A673 (cell line): ENCODE results near the gene EGLN2. TPM values are rescaled to one million over a fixed set of nuclear protein-coding genes. Genes with fewer than 3 reads are reported as not detected.

Experiments
- BruUV-seq: library from RNA; stranded (reverse); fragments of 400-500 nt; replicated peaks from 2 replicates; lab custom pipeline; 2021; lab: Mats Ljungman, UMichigan
- CTCF ChIA-PET: fragments of 300-600 bp; sonication (Branson Sonifier 250); formaldehyde crosslinking; loops from one replicate; lab custom pipeline; 2022; ENCODE audit warnings: antibody characterized with exemption; lab: Charles Lee
- POLR2A ChIA-PET: fragments of 300-600 bp; sonication (Branson Sonifier 250); formaldehyde crosslinking; loops from one replicate; lab custom pipeline; 2022; ENCODE audit warnings: antibody characterized with exemption; ENCODE audit not compliant: low non-redundant PET; lab: Charles Lee
- DNase-seq: peaks from one replicate; pipeline ENCODE4 v3.0.0-alpha.2; 2015; ENCODE audit warnings: low spot score
- H3K27ac ChIP-seq: fragments of 200-600 bp; sonication (generic); 2 replicates; pipeline ENCODE4 v1.5.1; 2016; ENCODE audit warnings: mixed run types, low read depth, mild to moderate bottlenecking, mixed read lengths, antibody characterized with exemption, low read length; ENCODE audit not compliant: poor library complexity, severe bottlenecking
- H3K27me3 ChIP-seq: fragments of 200-600 bp; sonication (generic); replicated peaks from 2 replicates; pipeline ENCODE4 v1.6.1; 2017; ENCODE audit warnings: mixed run types, low read depth, mild to moderate bottlenecking, mixed read lengths, antibody characterized with exemption, low read length; ENCODE audit not compliant: insufficient read depth, poor library complexity
- H3K36me3 ChIP-seq: fragments of 200-600 bp; sonication (generic); 2 replicates; pipeline ENCODE4 v1.6.1; 2016; ENCODE audit warnings: mixed run types, mild to moderate bottlenecking, mixed read lengths, antibody characterized with exemption, low read length; ENCODE audit not compliant: insufficient read depth, poor library complexity, severe bottlenecking
- H3K4me1 ChIP-seq: fragments of 200-600 bp; sonication (generic); 2 replicates; pipeline ENCODE4 v1.6.1; 2017; ENCODE audit warnings: mixed run types, mild to moderate bottlenecking, mixed read lengths, antibody characterized with exemption, low read length; ENCODE audit not compliant: insufficient read depth, poor library complexity, severe bottlenecking
- H3K4me3 ChIP-seq: fragments of 200-600 bp; sonication (generic); 2 replicates; pipeline ENCODE4 v1.5.1; 2016; ENCODE audit warnings: low read depth, mixed run types, mild to moderate bottlenecking, mixed read lengths, low read length; ENCODE audit not compliant: poor library complexity, severe bottlenecking
- H3K9me3 ChIP-seq: fragments of 200-600 bp; sonication (generic); 2 replicates; pipeline ENCODE4 v1.6.1; 2016; ENCODE audit warnings: mixed run types, low read depth, mild to moderate bottlenecking, mixed read lengths, antibody characterized with exemption, low read length; ENCODE audit not compliant: poor library complexity, severe bottlenecking
- CTCF ChIP-seq: fragments of 300-800, 200-600 bp; sonication (generic); conservative IDR thresholded peaks from 2 replicates; pipeline ENCODE4 v1.5.1; 2017; ENCODE audit warnings: low read depth, mild to moderate bottlenecking, antibody characterized with exemption, low read length, moderate library complexity, mixed read lengths
- EZH2 ChIP-seq: fragments of 200-600 bp; sonication (generic); IDR thresholded peaks from 2 replicates; pipeline ENCODE4 v1.6.1; 2017; ENCODE audit warnings: borderline replicate concordance, low read depth, mild to moderate bottlenecking, mixed read lengths, antibody characterized with exemption, low read length; ENCODE audit not compliant: poor library complexity, severe bottlenecking
- intact Hi-C: fragments of 100-400 bp; cut with micrococcal nuclease; formaldehyde crosslinking; loops from one replicate; pipeline ENCODE4 v1.10.0; 2022; ENCODE audit not compliant: unreplicated experiment
- total RNA-seq: library from RNA; stranded (reverse); gene quantifications from 2 replicates; pipeline ENCODE4 v1.2.3, GENCODE V29; 2021

The EGLN2 gene
- total RNA-seq, 1 experiment from 2014 or later: 113 TPM

DNA sequence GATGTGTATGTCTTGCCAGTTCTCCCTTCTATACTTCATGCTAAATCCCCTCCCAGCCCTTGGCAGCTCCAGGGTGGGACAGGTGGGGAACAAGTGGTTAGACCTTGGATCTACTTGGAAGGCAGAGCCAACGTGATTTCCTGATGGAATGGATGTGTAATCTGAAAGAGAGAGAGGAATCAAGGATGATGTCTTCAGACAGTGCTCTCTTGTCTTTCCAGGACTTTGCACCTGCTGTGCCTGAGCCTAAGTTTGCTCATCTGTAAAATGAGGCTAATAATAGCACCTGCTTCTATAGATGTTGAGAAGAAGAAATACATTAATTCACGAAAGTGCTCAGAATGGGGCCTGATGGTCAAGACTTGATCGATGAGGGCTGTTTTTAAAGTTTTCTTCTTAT lies 7.0 kb upstream of the EGLN2 start:
- Histone ChIP-seq H3K4me3 (no peak overlapping the region), H3K27me3 (no peaks in the 10 kb centered on the region), H3K4me1 (no peaks in the 10 kb centered on the region), H3K36me3 (no peaks in the 10 kb centered on the region), H3K9me3 (no peaks in the 10 kb centered on the region), H3K27ac (no peak overlapping the region)
- CTCF ChIA-PET: no interaction called here
- intact Hi-C loops: no loop called here
- DNase-seq: no peak
- TF ChIP-seq CTCF: no peak
- TF ChIP-seq EZH2: no peak
- POLR2A ChIA-PET: no interaction called here
- no TSS peak for BruUV-seq

- no peak for DNase-seq
- Histone ChIP-seq H3K27ac (no peak overlapping the region), H3K9me3 (no peaks in the 10 kb centered on the region), H3K36me3 (peaks cover 16% of the 10 kb centered on the region), H3K27me3 (no peaks in the 10 kb centered on the region), H3K4me1 (peaks cover 26% of the 10 kb centered on the region), H3K4me3 (peak overlapping the region; percentile 50)
- intact Hi-C loops: no loop called here
- no peak for TF ChIP-seq EZH2
- no peak for TF ChIP-seq CTCF
- POLR2A ChIA-PET: no interaction called here
- no TSS peak for BruUV-seq
- CTCF ChIA-PET: no interaction called here
Measured at GRCh38 chr19:40797166-40797962, 1.6 kb upstream of the EGLN2 start.

DNA sequence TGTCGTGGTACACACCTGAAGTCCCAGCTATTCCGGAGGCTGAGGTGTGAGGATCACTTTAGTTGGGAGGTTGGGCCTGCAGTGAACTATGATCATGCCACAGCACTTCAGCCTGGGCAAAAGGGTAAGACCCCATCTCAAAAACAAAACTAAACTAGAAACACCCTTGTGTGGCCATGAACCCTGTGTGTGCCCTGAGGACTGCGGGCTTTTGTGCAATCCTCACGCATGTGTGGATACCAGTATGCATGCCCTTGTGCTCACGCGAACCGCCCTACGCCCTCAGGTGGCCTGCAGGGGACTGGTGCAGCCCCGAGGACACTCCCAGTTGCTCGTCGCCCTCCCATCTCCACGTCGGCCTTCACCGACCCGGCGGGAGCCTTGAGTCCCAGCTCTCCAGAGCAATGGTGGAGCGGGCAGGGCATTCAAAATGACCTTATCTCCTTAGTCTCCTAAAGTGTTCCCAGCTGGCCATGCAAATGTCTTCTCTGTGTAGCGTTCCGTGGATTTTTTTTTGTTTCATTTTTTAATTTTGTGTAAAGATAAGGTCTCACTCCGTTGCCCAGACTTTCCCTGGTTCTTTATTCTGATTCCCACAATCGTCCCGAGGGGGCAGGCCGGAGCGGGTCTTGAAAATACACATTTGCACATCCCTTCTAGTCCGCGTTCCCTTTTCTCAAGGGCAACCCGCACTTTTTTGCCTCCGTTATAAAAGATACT lies 868 bp upstream of the EGLN2 start:
- Histone ChIP-seq H3K4me1 (peaks cover 34% of the 10 kb centered on the region), H3K4me3 (peak overlapping the region; percentile 50), H3K27me3 (no peaks in the 10 kb centered on the region), H3K9me3 (no peaks in the 10 kb centered on the region), H3K36me3 (peaks cover 21% of the 10 kb centered on the region), H3K27ac (peak overlapping the region; percentile 62)
- no TSS peak for BruUV-seq
- peak; percentile 34 for DNase-seq
- ChIA-PET CTCF (interaction anchor here (0.7 to 1.0 kb wide), 2 partner anchors 9 to 19 kb away, joined by 5 to 10 read pairs; partner anchors contain the start of gene RAB4B), POLR2A (interaction anchor here (0.7 kb wide), 1 partner anchor 20 kb away, joined by 3 read pairs; the partner anchor contains the start of gene RAB4B)
- TF ChIP-seq EZH2: no peak
- TF ChIP-seq CTCF: peak; percentile 57
- intact Hi-C loops: loop anchor here (1.0 to 2.0 kb wide), 2 partner anchors 20 to 47 kb away; partner anchors contain the start of genes ACTMAP, RAB4B and SNRPA
